Activated T-helper 17 cell treated with anti-CD3 and anti-CD28 coated beads, Interleukin-2, amount 50 U/mL, for 72 hours (primary cell): ENCODE data around the gene MEGF9. TPM values are rescaled to one million over a fixed set of nuclear protein-coding genes. Genes with fewer than 3 reads are reported as not detected.

Experiments
- ATAC-seq: fragments of 150-1000 bp; cut with Tn5 transposase; replicated peaks from 2 replicates; pipeline ENCODE4 v1.10.0; 2021; ENCODE audit warnings: mild to moderate bottlenecking, moderate library complexity
- H3K27ac Mint-ChIP-seq: one replicate; pipeline ENCODE4 v1.8.0; 2022; ENCODE audit warnings: mixed read lengths
- H3K27me3 Mint-ChIP-seq: one replicate; pipeline ENCODE4 v1.8.0; 2022; ENCODE audit warnings: mixed read lengths
- H3K36me3 Mint-ChIP-seq: one replicate; pipeline ENCODE4 v1.8.0; 2022; ENCODE audit warnings: low read depth, mild to moderate bottlenecking, mixed read lengths
- H3K4me1 Mint-ChIP-seq: one replicate; pipeline ENCODE4 v1.8.0; 2022; ENCODE audit warnings: mixed read lengths
- H3K4me3 Mint-ChIP-seq: one replicate; pipeline ENCODE4 v1.8.0; 2022; ENCODE audit warnings: mild to moderate bottlenecking, mixed read lengths
- H3K9me3 Mint-ChIP-seq: one replicate; pipeline ENCODE4 v1.8.0; 2022; ENCODE audit warnings: mixed read lengths
- total RNA-seq, 2 donors: library from RNA; stranded (reverse); gene quantifications; one replicate each; pipeline ENCODE4 v1.2.3, GENCODE V29; 2022

Gene MEGF9
- total RNA-seq, 2 donors from 2014 or later, result 3.3 to 4.1 TPM

DNA sequence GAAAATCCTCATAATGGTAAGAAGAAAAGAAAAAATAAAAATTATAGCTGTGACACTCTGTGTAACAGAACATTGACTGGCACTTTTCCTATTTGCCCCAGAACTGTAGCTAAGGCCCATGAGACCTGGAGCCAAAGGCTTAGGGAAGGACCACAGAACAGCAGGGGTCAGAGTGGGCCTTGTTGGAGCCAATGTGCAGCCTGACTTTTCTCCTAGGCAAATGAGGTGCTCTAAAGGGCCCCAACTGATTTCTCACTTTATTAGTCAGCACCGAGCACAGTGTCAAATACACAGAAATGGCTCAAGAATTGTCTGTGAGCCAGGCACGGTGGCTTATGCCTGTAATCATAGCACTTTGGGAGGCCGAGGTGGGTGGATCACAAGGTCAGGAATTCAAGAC lies 4.0 kb upstream of the MEGF9 start:
- peaks cover under 1% of the 10 kb centered on the region for H3K4me1 Mint-ChIP-seq
- H3K27me3 Mint-ChIP-seq, result no peaks in the 10 kb centered on the region

GRCh38 chr9:120717176-120717575 lies 2.9 kb upstream of the MEGF9 start:
- no peak for ATAC-seq
- Mint-ChIP-seq H3K4me1 (peaks cover 12% of the 10 kb centered on the region), H3K9me3 (no peaks in the 10 kb centered on the region), H3K36me3 (no peaks in the 10 kb centered on the region), H3K27ac (no peak overlapping the region), H3K27me3 (no peaks in the 10 kb centered on the region), H3K4me3 (no peak overlapping the region)

More for the DNA sequence above, 4.0 kb upstream of the MEGF9 start:
- Mint-ChIP-seq H3K4me3 (no peak overlapping the region), H3K9me3 (no peaks in the 10 kb centered on the region), H3K27ac (no peak overlapping the region), H3K36me3 (no peaks in the 10 kb centered on the region)
- ATAC-seq, result no peak

- Mint-ChIP-seq H3K9me3 (no peaks in the 10 kb centered on the region), H3K36me3 (no peaks in the 10 kb centered on the region), H3K4me3 (peak overlapping the region; percentile 91), H3K27me3 (no peaks in the 10 kb centered on the region), H3K27ac (no peak overlapping the region), H3K4me1 (peaks cover 15% of the 10 kb centered on the region)
- ATAC-seq, result no peak
These were observed 2.2 kb upstream of the MEGF9 start for GRCh38 chr9:120716483-120716882.

GRCh38 chr9:120715389-120715924 lies 1.2 kb upstream of the MEGF9 start:
- H3K36me3 Mint-ChIP-seq, result no peaks in the 10 kb centered on the region
- H3K4me1 Mint-ChIP-seq, result peaks cover 15% of the 10 kb centered on the region
- ATAC-seq, result no peak
- peak overlapping the region; percentile 91 for H3K4me3 Mint-ChIP-seq
- H3K27me3 Mint-ChIP-seq, result no peaks in the 10 kb centered on the region
- H3K27ac Mint-ChIP-seq, result no peak overlapping the region
- no peaks in the 10 kb centered on the region for H3K9me3 Mint-ChIP-seq

DNA sequence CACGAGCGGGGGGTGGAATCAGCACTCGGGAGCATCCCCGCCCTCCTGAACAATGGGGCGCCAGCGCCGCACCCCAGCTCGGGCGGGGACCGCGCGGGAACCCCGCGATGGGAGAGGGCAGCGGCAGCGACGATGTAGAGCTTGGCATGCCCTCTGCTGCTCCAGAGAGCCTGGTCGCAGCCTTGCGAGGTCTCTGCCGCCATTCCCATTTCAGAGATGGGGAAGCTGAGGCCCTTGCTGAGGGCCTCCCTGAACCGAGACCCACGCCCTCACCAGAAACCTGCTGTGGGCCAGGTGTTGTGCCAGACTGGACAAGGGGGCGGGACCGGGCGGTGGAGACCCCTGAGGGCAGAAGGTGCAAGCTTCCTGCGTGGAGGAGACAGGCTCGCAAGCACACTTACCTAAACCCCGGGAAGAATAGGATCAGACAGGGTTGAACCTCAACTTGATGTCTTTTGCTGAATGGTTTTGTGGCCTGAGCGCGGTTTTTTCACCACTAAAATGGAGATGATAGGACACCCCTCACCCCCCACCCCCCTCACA lies 647 bp upstream of the MEGF9 start:
- peaks cover 15% of the 10 kb centered on the region for H3K4me1 Mint-ChIP-seq
- no peak for ATAC-seq
- no peaks in the 10 kb centered on the region for H3K36me3 Mint-ChIP-seq
- no peaks in the 10 kb centered on the region for H3K9me3 Mint-ChIP-seq
- H3K27ac Mint-ChIP-seq, result no peak overlapping the region
- H3K4me3 Mint-ChIP-seq, result peak overlapping the region; percentile 91
- no peaks in the 10 kb centered on the region for H3K27me3 Mint-ChIP-seq

GRCh38 chr9:120713257-120714087 lies 798 bp downstream of the MEGF9 start:
- no peaks in the 10 kb centered on the region for H3K9me3 Mint-ChIP-seq
- H3K27ac Mint-ChIP-seq, result peak overlapping the region; percentile 79
- peak overlapping the region; percentile 91 for H3K4me3 Mint-ChIP-seq
- H3K27me3 Mint-ChIP-seq, result no peaks in the 10 kb centered on the region
- ATAC-seq, result no peak
- peaks cover 15% of the 10 kb centered on the region for H3K4me1 Mint-ChIP-seq
- no peaks in the 10 kb centered on the region for H3K36me3 Mint-ChIP-seq

GRCh38 chr9:120712539-120713031 lies 1.7 kb downstream of the MEGF9 start:
- Mint-ChIP-seq H3K4me1 (peaks cover 15% of the 10 kb centered on the region), H3K27ac (peak overlapping the region; percentile 79), H3K4me3 (peak overlapping the region; percentile 91), H3K9me3 (no peaks in the 10 kb centered on the region), H3K27me3 (no peaks in the 10 kb centered on the region), H3K36me3 (no peaks in the 10 kb centered on the region)
- ATAC-seq, result no peak

GRCh38 chr9:120711841-120712538 lies 2.3 kb downstream of the MEGF9 start:
- H3K27me3 Mint-ChIP-seq, result no peaks in the 10 kb centered on the region
- peak overlapping the region; percentile 91 for H3K4me3 Mint-ChIP-seq
- H3K9me3 Mint-ChIP-seq, result no peaks in the 10 kb centered on the region

DNA sequence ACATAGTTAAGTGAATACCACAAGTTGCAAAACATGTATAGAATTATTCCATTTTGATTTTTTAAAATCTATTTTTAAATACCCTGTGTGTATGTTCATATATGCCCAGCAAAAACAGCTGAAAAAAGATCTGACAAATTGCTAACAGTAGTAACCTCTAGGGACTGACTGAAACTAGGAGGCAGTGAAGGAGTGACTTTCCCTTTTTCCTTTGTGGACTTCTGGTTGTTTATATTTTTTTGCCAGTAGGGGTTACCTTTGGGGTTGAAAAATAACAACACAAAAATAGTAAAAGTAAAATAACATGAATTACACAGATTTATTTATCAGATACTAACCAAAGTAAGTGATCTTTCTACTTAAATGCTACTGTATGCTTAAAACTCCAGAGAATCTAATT lies 2.9 kb downstream of the MEGF9 start:
- ATAC-seq, result no peak
- no peaks in the 10 kb centered on the region for H3K9me3 Mint-ChIP-seq
- H3K4me1 Mint-ChIP-seq, result peaks cover 15% of the 10 kb centered on the region
- peak overlapping the region; percentile 91 for H3K4me3 Mint-ChIP-seq
- H3K27me3 Mint-ChIP-seq, result no peaks in the 10 kb centered on the region
- peak overlapping the region; percentile 54 for H3K27ac Mint-ChIP-seq
- H3K36me3 Mint-ChIP-seq, result no peaks in the 10 kb centered on the region

More at GRCh38 chr9:120711841-120712538, 2.3 kb downstream of the MEGF9 start:
- H3K27ac Mint-ChIP-seq, result peak overlapping the region; percentile 54
- no peaks in the 10 kb centered on the region for H3K36me3 Mint-ChIP-seq
- H3K4me1 Mint-ChIP-seq, result peaks cover 15% of the 10 kb centered on the region
- ATAC-seq, result no peak

DNA sequence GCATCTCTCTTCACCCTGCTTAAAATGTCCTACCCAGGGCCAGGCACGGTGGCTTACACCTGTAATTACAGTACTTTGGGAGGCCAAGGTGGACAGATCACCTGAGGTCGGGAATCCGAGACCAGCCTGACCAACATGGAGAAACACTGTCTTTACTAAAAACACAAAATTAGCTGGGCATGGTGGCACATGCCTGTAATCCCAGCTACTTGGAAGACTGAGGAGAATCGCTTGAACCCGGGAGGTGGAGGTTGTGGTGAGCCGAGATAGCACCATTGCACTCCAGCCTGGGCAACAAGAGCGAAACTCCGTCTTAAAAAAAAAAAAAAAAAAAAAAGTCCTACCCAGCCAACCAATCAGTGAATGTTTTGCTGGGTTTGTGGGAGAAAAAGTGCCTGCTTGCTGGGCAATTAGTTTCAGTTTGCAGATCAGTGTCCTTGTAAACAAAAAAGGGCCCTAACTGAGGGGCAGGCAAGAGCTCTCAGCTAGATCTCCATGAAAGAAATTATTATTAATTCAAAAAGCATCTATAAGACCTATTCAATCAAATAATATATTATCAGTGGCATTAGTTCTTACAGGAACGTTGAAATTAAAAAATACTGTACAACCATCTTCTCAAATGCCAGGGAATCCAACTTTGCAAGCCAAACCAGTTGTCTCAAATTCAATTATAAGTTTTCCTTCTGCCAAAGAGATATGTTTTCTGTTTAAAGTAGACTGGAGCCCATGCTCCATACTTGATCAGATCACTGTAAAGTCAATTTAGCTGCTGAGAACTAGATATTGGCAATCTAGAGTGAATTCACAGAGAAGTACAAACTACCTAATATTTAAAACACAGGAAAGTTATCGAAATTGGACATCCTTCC lies 3.9 kb downstream of the MEGF9 start:
- H3K27ac Mint-ChIP-seq, result peak overlapping the region; percentile 58
- no peaks in the 10 kb centered on the region for H3K36me3 Mint-ChIP-seq
- H3K27me3 Mint-ChIP-seq, result no peaks in the 10 kb centered on the region
- no peak for ATAC-seq
- H3K9me3 Mint-ChIP-seq, result no peaks in the 10 kb centered on the region
- H3K4me1 Mint-ChIP-seq, result peaks cover 15% of the 10 kb centered on the region
- peak overlapping the region; percentile 91 for H3K4me3 Mint-ChIP-seq

DNA sequence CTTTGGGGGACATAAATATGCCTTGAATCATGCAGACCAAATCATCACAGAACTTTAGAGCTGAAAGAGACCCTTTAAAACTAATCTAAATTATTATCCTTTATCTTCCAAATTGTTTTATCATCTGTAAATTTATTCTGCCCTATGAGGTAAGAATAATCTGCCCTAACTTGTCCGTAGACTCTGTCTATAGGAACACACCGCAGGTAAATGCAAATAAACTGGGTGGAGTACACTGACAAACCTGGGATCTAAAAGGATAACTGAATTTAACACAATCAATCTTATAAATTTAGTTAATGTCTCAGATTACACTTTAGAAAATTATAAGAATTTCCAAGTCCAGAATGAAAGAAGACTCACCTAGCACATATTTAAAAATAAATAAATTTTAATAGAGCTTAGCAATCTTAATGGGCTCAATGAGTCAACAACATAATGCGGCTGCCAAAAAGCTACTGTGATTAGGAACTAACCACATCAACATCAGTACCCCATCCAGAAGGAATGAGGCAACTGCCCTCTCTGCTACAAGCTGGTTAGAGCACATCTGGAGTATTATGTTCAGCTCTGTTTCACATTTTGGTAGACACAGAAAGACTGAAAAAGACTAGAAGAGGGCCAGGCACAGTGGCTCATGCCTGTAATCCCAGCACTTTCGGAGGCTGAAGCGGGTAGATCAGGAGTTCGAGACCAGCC lies 5.6 kb downstream of the MEGF9 start:
- H3K27ac Mint-ChIP-seq, result no peak overlapping the region
- no peak for ATAC-seq
- no peaks in the 10 kb centered on the region for H3K9me3 Mint-ChIP-seq
- no peaks in the 10 kb centered on the region for H3K27me3 Mint-ChIP-seq
- peak overlapping the region; percentile 91 for H3K4me3 Mint-ChIP-seq
- no peaks in the 10 kb centered on the region for H3K36me3 Mint-ChIP-seq
- H3K4me1 Mint-ChIP-seq, result peaks cover 19% of the 10 kb centered on the region

- peaks cover 7% of the 10 kb centered on the region for H3K4me1 Mint-ChIP-seq
- no peaks in the 10 kb centered on the region for H3K27me3 Mint-ChIP-seq
- no peaks in the 10 kb centered on the region for H3K36me3 Mint-ChIP-seq
- H3K9me3 Mint-ChIP-seq, result no peaks in the 10 kb centered on the region
- H3K27ac Mint-ChIP-seq, result peak overlapping the region; percentile 47
- no peak overlapping the region for H3K4me3 Mint-ChIP-seq
- no peak for ATAC-seq
These were observed 7.1 kb downstream of the MEGF9 start for GRCh38 chr9:120707170-120707569.

DNA sequence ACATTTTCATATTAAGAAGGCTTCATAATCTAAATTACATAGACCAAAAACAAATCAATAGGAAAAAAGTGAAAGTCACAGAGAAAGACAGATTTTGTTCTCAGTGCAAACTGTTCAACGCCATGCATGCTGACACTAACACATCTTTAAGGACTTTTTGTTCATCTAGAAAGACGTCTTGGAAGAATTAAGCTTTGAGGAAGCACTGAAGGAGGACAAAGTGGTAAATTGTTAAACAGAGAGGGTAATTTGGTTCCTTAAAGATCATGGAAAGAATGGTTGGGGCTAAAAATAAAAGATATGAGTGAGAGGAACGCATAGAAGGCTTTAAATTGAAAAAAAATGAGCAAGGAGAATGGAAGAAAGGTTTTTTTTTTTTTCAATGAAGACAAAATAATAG lies 9.1 kb downstream of the MEGF9 start:
- Mint-ChIP-seq H3K9me3 (no peaks in the 10 kb centered on the region), H3K4me1 (peaks cover 4% of the 10 kb centered on the region), H3K36me3 (no peaks in the 10 kb centered on the region), H3K27ac (no peak overlapping the region), H3K4me3 (no peak overlapping the region), H3K27me3 (no peaks in the 10 kb centered on the region)
- ATAC-seq, result no peak
